DND-41 (cell line): ENCODE data around the gene POU4F1.

Source experiments
- CTCF ChIP-seq: IDR thresholded peaks from 2 replicates; pipeline ENCODE4 v1.5.1; 2012; ENCODE audit warnings: borderline replicate concordance, low read length, moderate library complexity, mild to moderate bottlenecking; ENCODE audit not compliant: poor library complexity, severe bottlenecking; ENCODE audit errors: extremely low read depth
- EZH2 ChIP-seq: IDR thresholded peaks from 3 replicates; pipeline ENCODE4 v1.6.1; 2012; ENCODE audit warnings: borderline replicate concordance, low read depth, mild to moderate bottlenecking, moderate library complexity, low read length, inconsistent platforms; ENCODE audit not compliant: severe bottlenecking

DNA sequence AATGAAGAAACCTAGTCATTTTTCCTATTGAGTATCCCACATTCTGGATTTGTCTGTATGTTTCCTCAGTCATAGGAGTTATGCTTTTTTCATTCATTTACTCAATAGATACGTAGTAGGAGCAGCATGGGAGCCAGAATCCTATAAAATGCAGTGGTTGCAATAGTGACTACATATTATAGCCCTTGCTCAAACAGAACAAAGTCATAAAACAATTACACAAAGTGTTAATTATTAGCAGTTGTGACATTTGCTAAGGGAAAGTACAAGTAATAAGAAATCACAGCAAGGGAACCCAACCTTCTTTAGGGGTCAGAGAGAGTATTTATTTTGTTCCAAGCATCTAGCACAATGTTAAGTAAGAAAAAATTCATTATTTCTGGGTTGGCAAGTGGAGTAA is 27.7 kb upstream of the POU4F1 start:
- TF ChIP-seq CTCF (no peak), EZH2 (no peak)
